GDM1 (cell line): ENCODE data around the gene CCDC184.

Source experiments
- DNase-seq: peaks from one replicate; lab custom pipeline; 2025; lab: John Stamatoyannopoulos, UW

Gene CCDC184

GRCh38 chr12:48179466-48179865, 4.0 kb upstream of the CCDC184 start:
- DNase-seq = no peak

- DNase-seq = no peak
Measured at GRCh38 chr12:48180424-48180823, 3.0 kb upstream of the CCDC184 start.

GRCh38 chr12:48180857-48181495, 2.5 kb upstream of the CCDC184 start:
- DNase-seq = no peak

GRCh38 chr12:48182631-48183030, 813 bp upstream of the CCDC184 start:
- DNase-seq = no peak

GRCh38 chr12:48183876-48184548, 568 bp downstream of the CCDC184 start:
- no peak for DNase-seq

- DNase-seq = no peak
Measured at GRCh38 chr12:48184549-48184922, 1.1 kb downstream of the CCDC184 start.

- no peak for DNase-seq
Measured at GRCh38 chr12:48185181-48185919, 1.9 kb downstream of the CCDC184 start.

GRCh38 chr12:48187916-48188695, 4.7 kb downstream of the CCDC184 start:
- no peak for DNase-seq

- peak; percentile 33 for DNase-seq
Measured at GRCh38 chr12:48189331-48190125, 6.1 kb downstream of the CCDC184 start.

- DNase-seq = no peak
Measured at GRCh38 chr12:48191096-48191495, 7.7 kb downstream of the CCDC184 start.

- DNase-seq = no peak
Measured at GRCh38 chr12:48192861-48193260, 9.4 kb downstream of the CCDC184 start.

GRCh38 chr12:48193623-48194022, 10.2 kb downstream of the CCDC184 start:
- DNase-seq = no peak

GRCh38 chr12:48194799-48195201, 11.4 kb downstream of the CCDC184 start:
- DNase-seq = no peak

GRCh38 chr12:48197549-48197970, 14.1 kb downstream of the CCDC184 start:
- DNase-seq = no peak

- peak; percentile 74 for DNase-seq
Measured at GRCh38 chr12:48197971-48198671, 14.7 kb downstream of the CCDC184 start.

- no peak for DNase-seq
Measured at GRCh38 chr12:48198672-48198971, 15.2 kb downstream of the CCDC184 start.

GRCh38 chr12:48198985-48199384, 15.5 kb downstream of the CCDC184 start:
- no peak for DNase-seq

- no peak for DNase-seq
Measured at GRCh38 chr12:48199774-48200221, 16.4 kb downstream of the CCDC184 start.

GRCh38 chr12:48201091-48201490, 17.6 kb downstream of the CCDC184 start:
- no peak for DNase-seq

- DNase-seq = no peak
Measured at GRCh38 chr12:48201516-48201915, 18.1 kb downstream of the CCDC184 start.

- DNase-seq = no peak
Measured at GRCh38 chr12:48202766-48203165, 19.3 kb downstream of the CCDC184 start.
